SJSA1 (cell line): ENCODE data around the gene TGFBR2. TPM values are rescaled to one million over a fixed set of nuclear protein-coding genes. Genes with fewer than 3 reads are reported as not detected.

Experiments used
- DNase-seq, 2 experiments: peaks; one replicate each; pipeline ENCODE4 v3.0.0-alpha.2; 2015 to 2020; ENCODE audit warnings: low spot score in 2 of 2, low read depth in 1 of 2
- H3K27ac ChIP-seq: fragments of 250-450 bp; sonication (Bioruptor Pico); 2 replicates; pipeline ENCODE4 v1.5.1; 2020; ENCODE audit warnings: mild to moderate bottlenecking, moderate library complexity
- H3K27me3 ChIP-seq: fragments of 250-450 bp; sonication (Bioruptor Pico); replicated peaks from 2 replicates; pipeline ENCODE4 v1.5.1; 2020; ENCODE audit warnings: mild to moderate bottlenecking, moderate library complexity
- H3K36me3 ChIP-seq: fragments of 250-450 bp; sonication (Bioruptor Pico); 2 replicates; pipeline ENCODE4 v1.5.1; 2020; ENCODE audit warnings: mild to moderate bottlenecking
- H3K4me1 ChIP-seq: fragments of 250-450 bp; sonication (Bioruptor Pico); replicated peaks from 2 replicates; pipeline ENCODE4 v1.6.1; 2021; ENCODE audit warnings: mild to moderate bottlenecking
- H3K4me3 ChIP-seq: fragments of 250-450 bp; sonication (Bioruptor Pico); 2 replicates; pipeline ENCODE4 v1.5.1; 2020; ENCODE audit warnings: mild to moderate bottlenecking
- H3K9me3 ChIP-seq: fragments of 250-450 bp; sonication (Bioruptor Pico); replicated peaks from 2 replicates; pipeline ENCODE4 v1.5.1; 2020; ENCODE audit warnings: mild to moderate bottlenecking
- total RNA-seq: library from RNA; depleted of rRNA; stranded (reverse); fragments of >200 nt; shearing (Covaris generic); gene quantifications from 2 replicates; pipeline ENCODE4 v1.2.3, GENCODE V29; 2014

Gene TGFBR2
- total RNA-seq, 1 experiment from 2014 or later = 44.6 TPM

DNA sequence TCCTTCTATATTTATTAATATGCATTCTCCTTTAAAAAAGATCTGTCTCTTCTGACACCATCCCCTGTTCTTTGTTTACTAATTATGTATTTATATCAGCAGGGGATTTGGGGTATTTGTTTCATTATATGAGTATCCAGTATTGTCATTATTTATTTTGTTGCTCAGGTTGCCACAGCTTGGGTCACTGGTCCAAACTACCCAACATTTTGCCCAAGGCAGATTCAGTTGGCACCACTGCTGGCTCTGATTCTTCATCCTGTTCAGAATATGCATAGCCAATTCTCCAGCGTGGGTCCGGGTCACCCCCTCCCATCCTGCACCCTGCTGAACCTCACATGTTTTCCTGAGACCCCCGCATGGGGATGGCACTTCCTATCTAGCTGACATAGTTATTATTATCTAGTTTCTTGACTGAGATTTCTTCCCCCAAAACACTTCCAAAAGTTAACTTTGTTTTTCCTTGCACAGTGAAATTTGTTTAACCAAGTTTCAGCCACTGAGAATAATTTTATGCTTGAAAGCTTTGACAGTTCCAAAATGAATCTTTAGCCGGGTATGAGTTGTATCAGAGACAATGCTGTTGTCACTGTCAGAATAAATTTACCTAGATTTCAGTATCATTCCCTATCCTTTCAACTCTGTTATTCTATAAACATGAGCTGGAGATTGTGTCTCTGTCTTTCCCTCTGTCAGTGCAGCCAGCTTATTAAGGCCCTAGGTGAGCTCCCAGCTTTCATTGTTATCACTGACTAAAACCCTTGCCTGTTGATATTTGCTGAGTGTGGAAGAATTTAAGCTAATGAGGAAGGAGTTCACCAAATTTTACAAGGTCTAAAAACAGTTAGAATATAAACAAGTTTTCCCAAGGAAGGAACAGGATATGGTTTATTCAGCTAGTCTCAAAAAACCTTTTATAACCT is 70.3 kb downstream of the TGFBR2 start:
- H3K27me3 ChIP-seq = no peaks in the 10 kb centered on the region
- no peak overlapping the region for H3K4me3 ChIP-seq
- no peak overlapping the region for H3K27ac ChIP-seq
- H3K36me3 ChIP-seq = peaks cover 60% of the 10 kb centered on the region
- peaks cover 11% of the 10 kb centered on the region for H3K4me1 ChIP-seq
- no peak for DNase-seq
- no peaks in the 10 kb centered on the region for H3K9me3 ChIP-seq

DNA sequence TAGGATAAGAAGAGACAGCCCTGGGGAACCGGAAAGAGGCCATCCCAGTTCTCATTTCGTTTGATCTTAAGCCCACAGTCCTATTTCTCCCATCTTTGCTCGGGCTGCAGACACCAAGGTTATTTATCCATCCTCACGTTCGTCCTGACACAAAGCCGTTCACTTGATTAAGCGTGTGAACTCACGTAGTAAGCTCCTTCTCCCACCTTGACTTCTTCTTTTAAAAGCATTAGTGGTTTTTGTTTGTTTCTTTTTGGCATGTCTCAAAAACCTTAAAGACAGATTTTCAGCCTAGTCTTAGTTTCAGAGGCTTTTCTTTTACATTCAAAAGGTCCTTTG is 70.9 kb downstream of the TGFBR2 start:
- Histone ChIP-seq H3K36me3 (peaks cover 53% of the 10 kb centered on the region), H3K9me3 (no peaks in the 10 kb centered on the region), H3K4me1 (peaks cover 16% of the 10 kb centered on the region), H3K27me3 (no peaks in the 10 kb centered on the region), H3K4me3 (no peak overlapping the region), H3K27ac (no peak overlapping the region)
- no peak for DNase-seq

DNA sequence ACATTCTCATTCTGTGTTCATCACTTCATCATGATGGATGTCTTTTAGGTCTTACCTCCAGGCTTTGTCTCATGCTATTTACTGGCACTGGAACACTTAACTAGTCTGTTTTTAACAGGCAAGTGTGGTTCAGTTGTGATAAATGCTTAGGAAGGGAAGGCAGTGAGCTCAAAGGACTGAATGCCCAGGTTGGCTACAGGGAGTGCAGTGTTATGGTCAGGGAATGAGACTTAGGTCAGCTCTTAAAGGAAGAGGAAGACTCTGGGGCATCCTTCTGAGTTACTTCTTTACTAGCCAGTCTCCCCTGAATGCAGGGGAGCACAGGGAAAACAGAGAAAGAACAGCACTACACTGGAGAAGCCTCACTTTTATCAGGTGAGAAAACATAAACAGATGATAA is 72.6 kb downstream of the TGFBR2 start:
- no peak for DNase-seq
- H3K9me3 ChIP-seq = no peaks in the 10 kb centered on the region
- H3K27me3 ChIP-seq = no peaks in the 10 kb centered on the region
- no peak overlapping the region for H3K27ac ChIP-seq
- H3K36me3 ChIP-seq = peaks cover 41% of the 10 kb centered on the region
- no peak overlapping the region for H3K4me3 ChIP-seq
- H3K4me1 ChIP-seq = peaks cover 16% of the 10 kb centered on the region

DNA sequence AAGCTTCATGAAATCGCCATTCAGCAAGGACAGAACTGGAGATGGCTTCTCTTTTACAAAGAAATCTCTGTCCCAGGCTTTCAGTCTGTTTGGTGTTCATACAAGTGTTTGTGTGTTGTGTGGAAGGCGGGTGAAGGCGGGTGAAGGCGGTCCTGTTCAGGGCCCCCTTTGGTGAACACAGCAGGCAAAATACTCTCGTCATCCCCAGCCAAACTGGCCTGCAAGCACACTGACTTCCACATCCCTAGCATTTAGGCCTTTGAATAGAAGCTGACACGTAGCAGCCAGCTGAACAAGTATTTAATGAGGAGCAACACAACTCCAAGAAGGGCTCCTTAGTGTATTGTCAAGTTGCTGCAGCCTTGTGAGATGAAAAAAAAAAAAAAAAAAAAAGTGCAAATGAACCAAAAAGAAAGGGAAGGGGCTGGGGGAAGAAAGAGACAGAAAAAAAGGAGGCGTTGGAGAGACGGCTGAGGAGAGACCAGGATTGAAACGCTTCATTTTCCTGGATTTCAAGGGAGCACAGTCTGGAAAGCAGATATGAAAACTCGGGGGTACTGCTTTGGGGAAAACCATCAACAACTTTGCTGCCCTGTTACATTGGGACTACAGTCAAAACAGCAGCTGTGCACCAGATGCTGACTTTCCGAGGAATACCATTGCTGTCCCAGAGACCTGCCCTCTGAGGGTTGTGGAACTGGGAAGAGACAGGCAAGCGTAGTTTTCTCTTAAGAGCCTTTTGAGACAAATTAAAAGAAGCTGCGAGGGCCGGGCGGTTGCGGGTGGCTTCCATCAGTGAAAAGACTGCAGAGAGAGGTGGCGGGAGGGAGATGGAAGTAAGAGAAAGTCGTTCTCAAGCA is 74.6 kb downstream of the TGFBR2 start:
- Histone ChIP-seq H3K4me1 (peaks cover 16% of the 10 kb centered on the region), H3K27me3 (no peaks in the 10 kb centered on the region), H3K36me3 (peaks cover 35% of the 10 kb centered on the region), H3K27ac (peak overlapping the region; percentile 45), H3K4me3 (no peak overlapping the region), H3K9me3 (no peaks in the 10 kb centered on the region)
- DNase-seq = no peak

DNA sequence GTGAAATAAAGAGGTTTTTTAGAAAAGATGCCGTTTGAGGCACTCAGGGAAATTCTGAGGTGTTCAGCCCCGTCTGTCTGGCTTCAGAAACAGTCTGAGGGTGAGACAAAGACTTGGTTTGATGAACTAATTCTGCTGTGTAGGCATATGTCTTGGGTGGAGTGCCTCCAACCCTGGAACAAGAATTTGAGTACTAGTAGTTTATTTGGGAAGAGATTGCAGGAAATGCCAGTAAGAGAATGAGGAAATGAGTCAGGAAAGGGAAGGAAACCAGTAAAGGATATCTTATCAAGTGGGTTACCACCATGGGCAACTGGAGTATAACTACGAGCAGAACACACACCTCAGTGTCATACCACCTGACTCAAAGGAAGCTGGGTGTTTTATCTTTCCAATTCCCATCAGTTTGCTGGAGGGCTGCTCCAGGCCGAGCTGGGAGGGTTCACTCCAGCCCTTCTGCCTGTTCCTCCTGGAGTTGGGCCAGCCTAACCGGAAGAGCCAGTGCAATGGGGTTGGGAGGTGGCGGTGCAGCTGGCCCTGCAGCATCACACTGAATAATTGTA is 75.3 kb downstream of the TGFBR2 start:
- Histone ChIP-seq H3K36me3 (peaks cover 32% of the 10 kb centered on the region), H3K4me1 (peaks cover 16% of the 10 kb centered on the region), H3K27me3 (no peaks in the 10 kb centered on the region), H3K9me3 (no peaks in the 10 kb centered on the region), H3K4me3 (no peak overlapping the region), H3K27ac (peak overlapping the region; percentile 45)
- peak in 1 of 2 experiments; percentile 9 for DNase-seq

DNA sequence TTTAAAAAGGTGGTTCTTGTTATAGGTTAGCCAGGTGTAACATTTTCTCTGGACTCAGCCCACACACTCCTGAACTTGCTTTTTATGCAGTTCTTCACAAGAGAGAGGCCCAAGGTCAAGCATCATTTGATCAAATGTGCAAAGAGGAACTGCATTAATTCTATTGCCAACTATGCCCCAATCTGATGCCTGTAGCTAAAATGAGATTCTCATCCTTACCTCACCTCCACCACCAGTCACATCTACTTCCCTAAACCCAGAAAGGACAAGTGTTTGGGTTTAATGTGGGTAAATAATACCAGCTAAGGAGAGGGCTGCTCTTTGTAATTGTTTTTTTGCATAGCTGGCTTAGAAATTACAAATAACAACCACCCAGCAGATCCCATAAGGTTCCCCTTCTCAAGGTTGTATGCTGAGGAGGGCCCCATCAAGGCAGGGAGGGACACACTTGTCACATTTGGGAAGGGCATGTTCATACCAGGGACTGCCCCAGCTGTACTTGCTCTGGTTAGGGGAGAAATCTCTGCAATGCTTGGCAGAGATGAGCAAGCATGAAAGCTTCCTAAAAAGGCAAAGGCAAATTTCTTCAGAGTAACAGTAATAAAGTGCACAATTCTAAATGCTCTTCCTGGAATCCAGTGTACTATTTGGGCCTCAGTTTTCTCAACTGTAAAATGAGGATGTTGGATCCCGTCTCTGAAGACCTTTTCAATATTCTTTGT is 76.2 kb downstream of the TGFBR2 start:
- Histone ChIP-seq H3K36me3 (peaks cover 32% of the 10 kb centered on the region), H3K4me1 (peaks cover 16% of the 10 kb centered on the region), H3K4me3 (no peak overlapping the region), H3K27me3 (no peaks in the 10 kb centered on the region), H3K9me3 (no peaks in the 10 kb centered on the region), H3K27ac (no peak overlapping the region)
- DNase-seq = no peak

DNA sequence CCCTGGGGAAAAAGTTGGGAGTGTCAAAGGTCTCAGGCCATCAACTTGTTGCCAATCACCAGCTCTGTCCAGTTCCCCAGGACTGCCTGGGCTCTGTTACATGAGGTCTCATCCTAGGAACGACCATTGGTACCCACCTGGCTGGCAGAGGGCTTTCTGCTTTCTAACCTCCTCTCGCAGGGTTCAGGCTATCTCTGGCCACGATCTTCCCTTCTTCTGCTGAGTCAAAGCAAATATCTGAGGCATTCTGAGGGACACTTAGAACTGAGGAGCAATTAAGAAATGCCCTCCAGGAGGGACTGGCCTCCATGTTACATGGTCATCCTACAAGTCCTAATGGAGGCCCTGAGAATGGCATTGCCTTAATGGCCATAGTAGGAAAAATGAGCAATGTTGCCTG is 77.4 kb downstream of the TGFBR2 start:
- Histone ChIP-seq H3K9me3 (no peaks in the 10 kb centered on the region), H3K36me3 (peaks cover 35% of the 10 kb centered on the region), H3K4me1 (peaks cover 23% of the 10 kb centered on the region), H3K27me3 (no peaks in the 10 kb centered on the region), H3K4me3 (no peak overlapping the region), H3K27ac (no peak overlapping the region)
- DNase-seq = no peak

DNA sequence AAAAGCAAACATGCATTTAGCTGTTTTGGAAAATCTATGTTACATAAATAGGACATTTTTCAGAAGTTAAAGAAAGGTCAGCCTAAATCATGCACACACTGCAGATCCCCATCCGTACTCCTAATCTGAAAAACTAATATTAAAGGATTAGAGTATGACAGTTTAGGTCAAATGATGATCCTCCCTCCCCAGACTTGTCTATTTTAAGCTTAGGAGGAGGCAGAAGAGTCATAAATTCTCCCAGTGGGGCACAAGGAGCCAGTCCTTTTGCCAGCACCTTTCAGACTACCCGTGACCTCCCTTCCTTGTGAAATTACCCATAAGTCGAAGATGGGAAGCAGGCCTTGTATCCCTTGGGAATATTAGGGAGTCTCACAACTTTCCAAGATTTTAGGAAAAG is 78.0 kb downstream of the TGFBR2 start:
- DNase-seq = no peak
- Histone ChIP-seq H3K9me3 (no peaks in the 10 kb centered on the region), H3K27me3 (no peaks in the 10 kb centered on the region), H3K27ac (no peak overlapping the region), H3K4me1 (peaks cover 29% of the 10 kb centered on the region), H3K36me3 (peaks cover 34% of the 10 kb centered on the region), H3K4me3 (no peak overlapping the region)

DNA sequence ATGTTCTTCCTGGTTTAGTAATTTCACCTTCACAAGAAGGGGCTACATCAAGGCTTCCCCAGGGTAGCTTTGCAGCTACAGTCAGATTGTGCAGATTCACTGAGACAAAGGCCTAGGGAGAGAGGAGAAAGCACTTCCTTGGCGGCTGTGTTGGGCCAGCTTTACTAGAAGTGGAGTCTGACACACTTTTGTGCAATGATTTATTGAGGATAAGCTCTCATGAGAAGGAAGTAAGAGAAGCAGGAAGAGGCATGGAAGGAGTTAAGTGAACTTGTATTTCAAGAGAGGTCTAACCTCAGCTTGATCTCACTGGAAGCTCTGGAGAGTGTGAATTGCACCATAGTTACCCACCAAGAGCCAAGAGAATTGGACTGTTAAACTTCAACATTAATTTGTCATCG is 78.9 kb downstream of the TGFBR2 start:
- Histone ChIP-seq H3K27ac (no peak overlapping the region), H3K4me3 (no peak overlapping the region), H3K36me3 (peaks cover 43% of the 10 kb centered on the region), H3K4me1 (peaks cover 35% of the 10 kb centered on the region), H3K27me3 (no peaks in the 10 kb centered on the region), H3K9me3 (no peaks in the 10 kb centered on the region)
- DNase-seq = no peak

DNA sequence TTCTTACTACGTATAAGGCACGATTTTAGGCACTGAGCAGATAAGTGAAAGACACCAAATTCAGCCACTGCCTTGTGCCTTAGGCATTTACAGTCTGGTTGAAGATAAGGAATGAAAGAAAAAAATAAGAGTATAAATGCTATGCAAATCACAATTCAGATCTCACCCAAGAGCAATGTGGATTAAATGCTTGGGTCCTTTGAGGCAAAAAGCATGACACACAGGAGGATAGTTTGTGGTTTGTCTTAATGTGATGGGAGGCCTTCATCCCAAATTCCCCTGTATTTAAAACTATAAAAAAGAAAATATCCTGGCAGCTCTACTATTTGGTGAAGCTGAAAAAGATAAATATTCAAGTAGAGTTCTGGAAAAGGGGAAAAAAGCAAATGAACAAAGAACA is 79.8 kb downstream of the TGFBR2 start:
- DNase-seq = no peak
- H3K4me1 ChIP-seq = peaks cover 29% of the 10 kb centered on the region

DNA sequence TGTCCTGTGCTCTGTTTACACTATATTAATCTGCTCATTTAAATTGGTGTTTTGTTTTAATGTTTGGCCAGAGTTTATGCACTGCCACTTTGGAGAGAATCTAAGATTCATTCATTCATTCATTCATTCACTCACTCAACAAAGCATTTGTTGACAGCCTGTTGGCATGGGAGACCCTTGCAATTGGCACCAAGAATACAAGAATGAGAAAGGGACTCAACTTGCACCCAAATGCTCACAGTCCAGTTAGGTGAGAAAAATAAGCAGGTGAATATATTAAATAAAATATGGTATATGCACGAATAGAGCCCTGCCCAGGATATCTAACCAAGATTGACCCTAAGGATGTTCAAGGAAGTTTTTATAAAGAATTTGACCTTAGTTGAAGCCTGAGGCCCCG is 80.4 kb downstream of the TGFBR2 start:
- Histone ChIP-seq H3K27me3 (no peaks in the 10 kb centered on the region), H3K27ac (no peak overlapping the region), H3K4me1 (peaks cover 23% of the 10 kb centered on the region), H3K9me3 (no peaks in the 10 kb centered on the region), H3K4me3 (no peak overlapping the region), H3K36me3 (peaks cover 56% of the 10 kb centered on the region)
- DNase-seq = no peak

More for the DNA sequence above, 79.8 kb downstream of the TGFBR2 start:
- Histone ChIP-seq H3K9me3 (no peaks in the 10 kb centered on the region), H3K27ac (no peak overlapping the region), H3K36me3 (peaks cover 52% of the 10 kb centered on the region), H3K27me3 (no peaks in the 10 kb centered on the region), H3K4me3 (no peak overlapping the region)

DNA sequence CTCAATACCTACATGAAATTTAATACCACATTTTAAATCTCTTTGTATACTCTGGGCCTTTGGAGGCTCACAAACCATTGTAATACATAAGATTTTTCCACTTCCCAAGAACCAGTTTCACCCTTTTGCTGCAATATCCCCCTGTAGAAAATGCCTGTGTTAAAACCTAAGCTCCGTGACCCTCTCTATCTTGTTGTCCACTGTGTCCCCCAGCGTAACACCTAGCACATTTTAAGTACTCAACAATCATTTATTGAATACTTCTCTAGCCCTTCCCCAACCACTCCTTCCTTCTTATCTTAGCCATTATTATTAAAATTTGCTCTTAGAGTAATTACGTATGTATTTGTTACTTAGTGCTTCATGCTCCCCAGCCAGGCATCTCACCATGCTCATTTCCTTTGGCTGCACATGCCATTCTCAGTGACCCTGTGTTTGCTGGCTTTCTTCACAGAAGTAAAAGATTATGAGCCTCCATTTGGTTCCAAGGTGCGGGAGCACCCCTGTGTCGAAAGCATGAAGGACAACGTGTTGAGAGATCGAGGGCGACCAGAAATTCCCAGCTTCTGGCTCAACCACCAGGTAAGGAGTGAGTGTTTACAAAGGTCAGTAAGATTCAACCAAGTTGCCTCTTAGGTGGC is 81.6 kb downstream of the TGFBR2 start:
- DNase-seq = no peak

More for the DNA sequence above, 81.6 kb downstream of the TGFBR2 start:
- Histone ChIP-seq H3K4me1 (peaks cover 23% of the 10 kb centered on the region), H3K36me3 (peaks cover 65% of the 10 kb centered on the region), H3K9me3 (no peaks in the 10 kb centered on the region), H3K27ac (no peak overlapping the region), H3K4me3 (no peak overlapping the region), H3K27me3 (no peaks in the 10 kb centered on the region)
